Measurements from ENCODE around the gene RNF123.

Gene RNF123

DNA sequence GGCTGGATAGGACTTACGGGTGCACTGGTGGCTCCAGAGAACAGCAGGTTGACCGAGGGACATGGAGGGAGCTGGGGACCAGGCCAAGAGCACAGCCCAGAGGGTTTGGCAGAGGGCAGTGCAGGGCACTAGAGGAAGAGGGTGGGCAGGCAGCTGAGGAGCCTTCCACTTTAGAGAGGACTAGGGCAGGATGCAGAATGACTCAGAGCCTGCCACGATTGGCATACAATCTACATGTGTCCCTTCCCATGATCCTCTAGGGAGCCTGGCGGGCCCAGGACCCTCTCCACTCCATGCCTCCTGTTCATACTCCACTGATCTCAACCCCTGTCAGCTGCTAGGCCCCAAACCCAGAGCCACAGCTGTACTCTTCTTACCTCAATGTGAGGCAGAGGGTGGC lies 29.6 kb upstream of the RNF123 start:
- DNase-seq = no peak
- H3K4me3 ChIP-seq = no peak overlapping the region
- H3K4me1 ChIP-seq = no peaks in the 10 kb centered on the region
- peaks cover 0 to 9% of the 10 kb centered on the region in 2 donors for H3K27me3 ChIP-seq
- H3K36me3 ChIP-seq = no peaks in the 10 kb centered on the region
- H3K27ac ChIP-seq = no peak overlapping the region
- TF ChIP-seq, protein P1, sequence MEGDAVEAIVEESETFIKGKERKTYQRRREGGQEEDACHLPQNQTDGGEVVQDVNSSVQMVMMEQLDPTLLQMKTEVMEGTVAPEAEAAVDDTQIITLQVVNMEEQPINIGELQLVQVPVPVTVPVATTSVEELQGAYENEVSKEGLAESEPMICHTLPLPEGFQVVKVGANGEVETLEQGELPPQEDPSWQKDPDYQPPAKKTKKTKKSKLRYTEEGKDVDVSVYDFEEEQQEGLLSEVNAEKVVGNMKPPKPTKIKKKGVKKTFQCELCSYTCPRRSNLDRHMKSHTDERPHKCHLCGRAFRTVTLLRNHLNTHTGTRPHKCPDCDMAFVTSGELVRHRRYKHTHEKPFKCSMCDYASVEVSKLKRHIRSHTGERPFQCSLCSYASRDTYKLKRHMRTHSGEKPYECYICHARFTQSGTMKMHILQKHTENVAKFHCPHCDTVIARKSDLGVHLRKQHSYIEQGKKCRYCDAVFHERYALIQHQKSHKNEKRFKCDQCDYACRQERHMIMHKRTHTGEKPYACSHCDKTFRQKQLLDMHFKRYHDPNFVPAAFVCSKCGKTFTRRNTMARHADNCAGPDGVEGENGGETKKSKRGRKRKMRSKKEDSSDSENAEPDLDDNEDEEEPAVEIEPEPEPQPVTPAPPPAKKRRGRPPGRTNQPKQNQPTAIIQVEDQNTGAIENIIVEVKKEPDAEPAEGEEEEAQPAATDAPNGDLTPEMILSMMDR (IDR thresholded peaks at IDR 0.05) = no peak
- intact Hi-C loops (cut with DNase I; ENCODE audit: low total_unique reads) = no loop called here
- H3K9me3 ChIP-seq = no peaks in the 10 kb centered on the region

DNA sequence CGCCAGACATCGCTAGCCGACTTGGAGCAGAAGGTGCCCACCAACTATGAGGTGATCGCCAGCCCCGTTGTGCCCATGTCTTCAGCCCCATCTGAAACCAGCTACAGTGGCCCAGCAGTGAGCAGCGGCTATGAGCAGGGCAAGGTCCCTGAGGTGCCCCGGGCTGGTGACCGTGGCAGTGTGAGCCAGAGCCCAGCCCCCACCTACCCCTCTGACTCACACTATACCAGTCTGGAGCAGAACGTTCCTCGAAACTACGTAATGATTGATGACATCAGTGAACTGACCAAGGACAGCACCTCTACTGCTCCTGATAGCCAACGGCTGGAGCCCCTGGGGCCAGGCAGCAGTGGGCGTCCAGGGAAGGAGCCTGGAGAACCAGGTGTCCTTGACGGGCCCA lies 28.1 kb upstream of the RNF123 start:
- intact Hi-C loops (cut with DNase I; ENCODE audit: low total_unique reads) = no loop called here
- Histone ChIP-seq H3K9me3 (no peaks in the 10 kb centered on the region), H3K4me1 (no peaks in the 10 kb centered on the region), H3K27ac (no peak overlapping the region), H3K4me3 (no peak overlapping the region), H3K27me3 (peaks cover 0 to 11% of the 10 kb centered on the region in 2 donors), H3K36me3 (no peaks in the 10 kb centered on the region)
- TF ChIP-seq, protein P1 (IDR thresholded peaks at IDR 0.05) = no peak
- DNase-seq = no peak

DNA sequence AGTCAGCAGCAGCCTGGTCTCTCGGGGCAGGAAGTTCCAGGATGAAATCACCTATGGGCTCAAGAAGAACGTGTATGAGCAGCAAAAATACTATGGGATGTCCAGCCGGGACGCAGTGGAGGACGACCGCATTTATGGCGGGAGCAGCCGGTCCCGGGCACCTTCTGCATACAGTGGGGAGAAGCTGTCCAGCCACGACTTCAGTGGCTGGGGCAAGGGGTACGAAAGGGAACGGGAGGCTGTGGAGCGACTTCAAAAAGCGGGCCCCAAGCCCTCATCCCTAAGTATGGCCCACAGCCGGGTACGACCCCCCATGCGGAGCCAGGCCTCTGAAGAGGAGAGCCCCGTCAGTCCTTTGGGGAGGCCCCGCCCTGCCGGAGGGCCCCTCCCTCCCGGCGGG lies 27.3 kb upstream of the RNF123 start:
- Histone ChIP-seq H3K27ac (no peak overlapping the region), H3K36me3 (no peaks in the 10 kb centered on the region), H3K27me3 (peaks cover 0 to 11% of the 10 kb centered on the region in 2 donors), H3K4me3 (no peak overlapping the region), H3K4me1 (no peaks in the 10 kb centered on the region), H3K9me3 (no peaks in the 10 kb centered on the region)
- TF ChIP-seq, protein P1 (IDR thresholded peaks at IDR 0.05) = no peak
- intact Hi-C loops (cut with DNase I; ENCODE audit: low total_unique reads) = no loop called here
- no peak for DNase-seq

DNA sequence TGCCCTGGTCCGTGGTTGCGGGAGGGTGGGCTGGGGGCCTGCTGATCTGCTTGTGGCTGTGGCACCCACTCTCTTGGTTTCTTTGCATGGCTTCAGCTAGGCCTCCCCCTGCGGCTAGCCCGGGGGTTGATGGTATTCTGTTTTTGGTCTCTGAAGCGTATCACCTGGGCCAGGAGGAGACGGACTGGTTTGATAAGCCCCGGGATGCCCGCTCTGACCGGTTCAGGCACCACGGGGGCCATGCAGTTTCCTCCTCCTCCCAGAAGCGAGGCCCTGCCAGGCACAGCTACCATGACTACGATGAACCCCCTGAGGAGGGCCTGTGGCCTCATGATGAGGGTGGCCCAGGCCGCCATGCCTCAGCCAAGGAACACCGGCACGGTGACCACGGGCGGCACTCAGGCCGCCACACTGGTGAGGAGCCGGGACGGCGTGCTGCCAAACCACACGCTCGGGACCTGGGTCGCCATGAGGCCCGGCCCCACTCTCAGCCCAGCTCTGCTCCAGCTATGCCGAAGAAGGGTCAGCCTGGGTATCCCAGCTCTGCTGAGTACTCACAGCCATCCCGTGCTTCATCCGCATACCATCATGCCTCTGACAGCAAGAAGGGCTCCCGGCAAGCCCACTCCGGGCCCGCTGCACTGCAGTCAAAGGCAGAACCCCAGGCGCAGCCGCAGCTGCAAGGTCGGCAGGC lies 26.5 kb upstream of the RNF123 start:
- Histone ChIP-seq H3K27me3 (peaks cover 0 to 11% of the 10 kb centered on the region in 2 donors), H3K4me3 (no peak overlapping the region), H3K27ac (no peak overlapping the region), H3K36me3 (no peaks in the 10 kb centered on the region), H3K4me1 (no peaks in the 10 kb centered on the region), H3K9me3 (no peaks in the 10 kb centered on the region)
- TF ChIP-seq, protein P1 (IDR thresholded peaks at IDR 0.05) = no peak
- intact Hi-C loops (cut with DNase I; ENCODE audit: low total_unique reads) = no loop called here
- no peak for DNase-seq

DNA sequence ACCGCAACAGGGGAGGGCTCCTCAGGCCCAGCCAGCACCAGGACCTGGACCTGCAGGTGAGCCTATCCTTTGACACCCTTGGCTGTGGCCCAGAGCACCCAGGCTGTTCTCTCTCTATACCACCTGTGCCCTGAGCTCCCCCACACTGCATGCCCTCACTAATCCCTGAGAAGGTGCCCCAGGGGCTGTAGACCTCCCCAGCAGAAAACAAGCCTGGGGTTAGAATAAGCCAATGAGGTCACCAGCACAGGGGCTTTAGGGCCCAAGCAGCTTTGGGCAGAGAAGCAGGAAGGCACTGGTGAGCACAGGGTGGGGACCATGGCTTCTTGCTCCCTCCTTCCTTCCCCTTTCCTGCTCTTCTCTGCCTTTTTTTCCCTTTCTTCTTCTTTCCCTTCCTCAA lies 25.5 kb upstream of the RNF123 start:
- TF ChIP-seq, protein P1 (IDR thresholded peaks at IDR 0.05) = no peak
- Histone ChIP-seq H3K4me1 (no peaks in the 10 kb centered on the region), H3K9me3 (no peaks in the 10 kb centered on the region), H3K4me3 (no peak overlapping the region), H3K27me3 (peaks cover 0 to 16% of the 10 kb centered on the region in 2 donors), H3K27ac (no peak overlapping the region), H3K36me3 (no peaks in the 10 kb centered on the region)
- DNase-seq = no peak
- intact Hi-C loops (cut with DNase I; ENCODE audit: low total_unique reads) = no loop called here

DNA sequence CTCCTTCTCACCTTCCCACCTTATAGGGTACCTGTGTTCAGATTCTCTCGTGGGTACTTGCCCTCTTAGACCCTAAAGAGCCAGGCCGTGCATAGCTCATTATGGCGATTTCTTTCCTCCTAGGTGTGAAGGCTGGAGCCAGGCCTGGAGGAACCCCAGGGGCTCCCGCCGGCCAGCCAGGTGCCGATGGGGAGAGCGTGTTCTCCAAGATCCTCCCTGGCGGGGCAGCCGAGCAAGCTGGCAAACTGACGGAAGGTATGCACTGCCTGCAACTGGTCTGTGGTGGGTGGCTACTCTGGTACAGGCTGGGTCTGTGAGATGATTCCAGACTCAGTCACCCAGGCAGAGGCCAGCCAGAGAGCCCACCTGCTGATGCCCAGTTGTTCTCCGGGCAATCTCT lies 25.1 kb upstream of the RNF123 start:
- Histone ChIP-seq H3K4me1 (no peaks in the 10 kb centered on the region), H3K27ac (no peak overlapping the region), H3K36me3 (no peaks in the 10 kb centered on the region), H3K9me3 (no peaks in the 10 kb centered on the region), H3K27me3 (peaks cover 0 to 16% of the 10 kb centered on the region in 2 donors), H3K4me3 (no peak overlapping the region)
- DNase-seq = no peak
- intact Hi-C loops (cut with DNase I; ENCODE audit: low total_unique reads) = no loop called here
- TF ChIP-seq, protein P1 (IDR thresholded peaks at IDR 0.05) = no peak
